ENCODE measurements around the gene IL1RAPL1.

IL1RAPL1 gene

GRCh38 chrX:29580560-29580959 is 993.3 kb downstream of the IL1RAPL1 start:
- no peaks in the 10 kb centered on the region for H3K27me3 ChIP-seq (replicated peaks in 2 of 5; ENCODE audit: control insufficient read depth in 4 of 5, insufficient read depth in 5 of 5, low read length in 4 of 5)
- no CpG with 5 or more reads among the region's 4 CpGs for WGBS (ENCODE audit: insufficient coverage)
- H3K4me3 ChIP-seq (ENCODE audit: control insufficient read depth in 1 of 7, extremely low read depth in 1 of 7, insufficient read depth in 4 of 7, low read depth in 2 of 7, low read length in 6 of 7) = no peak overlapping the region
- H3K36me3 ChIP-seq (ENCODE audit: control insufficient read depth in 4 of 4, insufficient read depth in 4 of 4, low read length in 3 of 4) = no peaks in the 10 kb centered on the region
- DNase-seq = no peak
- no peak overlapping the region for H3K27ac ChIP-seq (ENCODE audit: insufficient read depth in 1 of 2, low read depth in 1 of 2, low read length in 2 of 2, poor library complexity in 1 of 2, severe bottlenecking in 2 of 2)
- H3K4me1 ChIP-seq (ENCODE audit: control extremely low read depth in 1 of 4, control insufficient read depth in 4 of 4, insufficient read depth in 4 of 4, low read length in 3 of 4) = no peaks in the 10 kb centered on the region
- ChIA-PET POLR2A (no interaction called here), CTCF (no interaction called here)
- no peaks in the 10 kb centered on the region for H3K9me3 ChIP-seq (ENCODE audit: control extremely low read depth in 1 of 5, control insufficient read depth in 4 of 5, insufficient read depth in 2 of 5, low read depth in 1 of 5, low read length in 4 of 5)

GRCh38 chrX:29581223-29581622 is 994.0 kb downstream of the IL1RAPL1 start:
- Histone ChIP-seq H3K27me3 (replicated peaks in 2 of 5; ENCODE audit: control insufficient read depth in 4 of 5, insufficient read depth in 5 of 5, low read length in 4 of 5) (no peaks in the 10 kb centered on the region), H3K4me1 (ENCODE audit: control extremely low read depth in 1 of 4, control insufficient read depth in 4 of 4, insufficient read depth in 4 of 4, low read length in 3 of 4) (no peaks in the 10 kb centered on the region), H3K36me3 (ENCODE audit: control insufficient read depth in 4 of 4, insufficient read depth in 4 of 4, low read length in 3 of 4) (no peaks in the 10 kb centered on the region), H3K9me3 (ENCODE audit: control extremely low read depth in 1 of 5, control insufficient read depth in 4 of 5, insufficient read depth in 2 of 5, low read depth in 1 of 5, low read length in 4 of 5) (no peaks in the 10 kb centered on the region), H3K4me3 (ENCODE audit: control insufficient read depth in 1 of 7, extremely low read depth in 1 of 7, insufficient read depth in 4 of 7, low read depth in 2 of 7, low read length in 6 of 7) (no peak overlapping the region), H3K27ac (ENCODE audit: insufficient read depth in 1 of 2, low read depth in 1 of 2, low read length in 2 of 2, poor library complexity in 1 of 2, severe bottlenecking in 2 of 2) (no peak overlapping the region)
- no peak for DNase-seq
- WGBS (ENCODE audit: insufficient coverage) = 100% methylated on average over 1 of the region's 2 CpGs
- ChIA-PET CTCF (no interaction called here), POLR2A (no interaction called here)

- Histone ChIP-seq H3K4me3 (ENCODE audit: control insufficient read depth in 1 of 7, extremely low read depth in 1 of 7, insufficient read depth in 4 of 7, low read depth in 2 of 7, low read length in 6 of 7) (no peak overlapping the region), H3K27ac (ENCODE audit: insufficient read depth in 1 of 2, low read depth in 1 of 2, low read length in 2 of 2, poor library complexity in 1 of 2, severe bottlenecking in 2 of 2) (no peak overlapping the region), H3K9me3 (ENCODE audit: control extremely low read depth in 1 of 5, control insufficient read depth in 4 of 5, insufficient read depth in 2 of 5, low read depth in 1 of 5, low read length in 4 of 5) (no peaks in the 10 kb centered on the region), H3K36me3 (ENCODE audit: control insufficient read depth in 4 of 4, insufficient read depth in 4 of 4, low read length in 3 of 4) (no peaks in the 10 kb centered on the region), H3K27me3 (replicated peaks in 2 of 5; ENCODE audit: control insufficient read depth in 4 of 5, insufficient read depth in 5 of 5, low read length in 4 of 5) (no peaks in the 10 kb centered on the region), H3K4me1 (ENCODE audit: control extremely low read depth in 1 of 4, control insufficient read depth in 4 of 4, insufficient read depth in 4 of 4, low read length in 3 of 4) (no peaks in the 10 kb centered on the region)
- CTCF ChIA-PET = no interaction called here
- 80% methylated on average over 1 of the region's 2 CpGs for WGBS (ENCODE audit: insufficient coverage)
- no peak for DNase-seq
- POLR2A ChIA-PET = no interaction called here
Observed at GRCh38 chrX:29587107-29587506, 999.9 kb downstream of the IL1RAPL1 start.

DNA sequence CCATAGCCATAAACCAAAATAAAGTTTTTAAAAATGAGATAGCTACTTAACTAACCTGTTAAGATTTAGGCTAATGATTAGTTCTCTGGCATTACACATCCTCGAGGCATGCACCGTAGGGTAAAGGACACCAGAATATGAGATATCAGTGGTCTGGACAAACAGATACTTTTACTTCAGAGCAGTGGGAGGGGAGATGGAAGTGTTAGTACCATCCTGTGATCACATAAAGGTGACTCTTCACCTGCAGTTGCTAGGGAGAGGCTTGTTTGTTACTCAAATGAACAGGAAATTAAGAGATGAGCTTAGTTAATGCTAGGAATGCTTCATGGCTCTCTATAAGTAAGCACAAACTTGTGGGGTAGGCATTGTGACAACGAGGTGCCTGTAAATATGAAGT is 1003.7 kb downstream of the IL1RAPL1 start:
- H3K36me3 ChIP-seq (ENCODE audit: control insufficient read depth in 4 of 4, insufficient read depth in 4 of 4, low read length in 3 of 4) = no peaks in the 10 kb centered on the region
- DNase-seq = no peak
- CTCF ChIA-PET = no interaction called here
- POLR2A ChIA-PET = no interaction called here
- no peaks in the 10 kb centered on the region for H3K9me3 ChIP-seq (ENCODE audit: control extremely low read depth in 1 of 5, control insufficient read depth in 4 of 5, insufficient read depth in 2 of 5, low read depth in 1 of 5, low read length in 4 of 5)
- no peaks in the 10 kb centered on the region for H3K4me1 ChIP-seq (ENCODE audit: control extremely low read depth in 1 of 4, control insufficient read depth in 4 of 4, insufficient read depth in 4 of 4, low read length in 3 of 4)
- no peak overlapping the region for H3K4me3 ChIP-seq (ENCODE audit: control insufficient read depth in 1 of 7, extremely low read depth in 1 of 7, insufficient read depth in 4 of 7, low read depth in 2 of 7, low read length in 6 of 7)
- H3K27me3 ChIP-seq (replicated peaks in 2 of 5; ENCODE audit: control insufficient read depth in 4 of 5, insufficient read depth in 5 of 5, low read length in 4 of 5) = no peaks in the 10 kb centered on the region
- 78% methylated on average over 2 of the region's 3 CpGs for WGBS (ENCODE audit: insufficient coverage)
- no peak overlapping the region for H3K27ac ChIP-seq (ENCODE audit: insufficient read depth in 1 of 2, low read depth in 1 of 2, low read length in 2 of 2, poor library complexity in 1 of 2, severe bottlenecking in 2 of 2)

- Histone ChIP-seq H3K27me3 (replicated peaks in 2 of 5; ENCODE audit: control insufficient read depth in 4 of 5, insufficient read depth in 5 of 5, low read length in 4 of 5) (peaks cover 0 to 2% (median 0%) of the 10 kb centered on the region in 5 experiments), H3K4me3 (ENCODE audit: control insufficient read depth in 1 of 7, extremely low read depth in 1 of 7, insufficient read depth in 4 of 7, low read depth in 2 of 7, low read length in 6 of 7) (no peak overlapping the region), H3K36me3 (ENCODE audit: control insufficient read depth in 4 of 4, insufficient read depth in 4 of 4, low read length in 3 of 4) (no peaks in the 10 kb centered on the region), H3K27ac (ENCODE audit: insufficient read depth in 1 of 2, low read depth in 1 of 2, low read length in 2 of 2, poor library complexity in 1 of 2, severe bottlenecking in 2 of 2) (no peak overlapping the region), H3K4me1 (ENCODE audit: control extremely low read depth in 1 of 4, control insufficient read depth in 4 of 4, insufficient read depth in 4 of 4, low read length in 3 of 4) (no peaks in the 10 kb centered on the region), H3K9me3 (ENCODE audit: control extremely low read depth in 1 of 5, control insufficient read depth in 4 of 5, insufficient read depth in 2 of 5, low read depth in 1 of 5, low read length in 4 of 5) (no peaks in the 10 kb centered on the region)
- no peak for DNase-seq
- no CpG with 5 or more reads among the region's 7 CpGs for WGBS (ENCODE audit: insufficient coverage)
- POLR2A ChIA-PET = no interaction called here
- CTCF ChIA-PET = no interaction called here
Observed at GRCh38 chrX:29604381-29604780, 1017.1 kb downstream of the IL1RAPL1 start.

- whole genome bisulfite sequencing (ENCODE audit: insufficient coverage) = 86% methylated on average over 3 of the region's 3 CpGs
- DNase-seq = no peak
- ChIA-PET CTCF (no interaction called here), POLR2A (no interaction called here)
- H3K4me1 ChIP-seq (ENCODE audit: control extremely low read depth in 1 of 4, control insufficient read depth in 4 of 4, insufficient read depth in 4 of 4, low read length in 3 of 4) = no peaks in the 10 kb centered on the region
- no peaks in the 10 kb centered on the region for H3K27me3 ChIP-seq (replicated peaks in 2 of 5; ENCODE audit: control insufficient read depth in 4 of 5, insufficient read depth in 5 of 5, low read length in 4 of 5)
- no peaks in the 10 kb centered on the region for H3K9me3 ChIP-seq (ENCODE audit: control extremely low read depth in 1 of 5, control insufficient read depth in 4 of 5, insufficient read depth in 2 of 5, low read depth in 1 of 5, low read length in 4 of 5)
- no peaks in the 10 kb centered on the region for H3K36me3 ChIP-seq (ENCODE audit: control insufficient read depth in 4 of 4, insufficient read depth in 4 of 4, low read length in 3 of 4)
- no peak overlapping the region for H3K27ac ChIP-seq (ENCODE audit: insufficient read depth in 1 of 2, low read depth in 1 of 2, low read length in 2 of 2, poor library complexity in 1 of 2, severe bottlenecking in 2 of 2)
- no peak overlapping the region for H3K4me3 ChIP-seq (ENCODE audit: control insufficient read depth in 1 of 7, extremely low read depth in 1 of 7, insufficient read depth in 4 of 7, low read depth in 2 of 7, low read length in 6 of 7)
Observed at GRCh38 chrX:29617276-29617675, 1030.0 kb downstream of the IL1RAPL1 start.

- no CpG with 5 or more reads among the region's 4 CpGs for WGBS (ENCODE audit: insufficient coverage)
- H3K9me3 ChIP-seq (ENCODE audit: control extremely low read depth in 1 of 5, control insufficient read depth in 4 of 5, insufficient read depth in 2 of 5, low read depth in 1 of 5, low read length in 4 of 5) = no peaks in the 10 kb centered on the region
- ChIA-PET POLR2A (no interaction called here), CTCF (no interaction called here)
- no peaks in the 10 kb centered on the region for H3K36me3 ChIP-seq (ENCODE audit: control insufficient read depth in 4 of 4, insufficient read depth in 4 of 4, low read length in 3 of 4)
- H3K27ac ChIP-seq (ENCODE audit: insufficient read depth in 1 of 2, low read depth in 1 of 2, low read length in 2 of 2, poor library complexity in 1 of 2, severe bottlenecking in 2 of 2) = no peak overlapping the region
- H3K27me3 ChIP-seq (replicated peaks in 2 of 5; ENCODE audit: control insufficient read depth in 4 of 5, insufficient read depth in 5 of 5, low read length in 4 of 5) = no peaks in the 10 kb centered on the region
- no peak for DNase-seq
- no peak overlapping the region for H3K4me3 ChIP-seq (ENCODE audit: control insufficient read depth in 1 of 7, extremely low read depth in 1 of 7, insufficient read depth in 4 of 7, low read depth in 2 of 7, low read length in 6 of 7)
- H3K4me1 ChIP-seq (ENCODE audit: control extremely low read depth in 1 of 4, control insufficient read depth in 4 of 4, insufficient read depth in 4 of 4, low read length in 3 of 4) = no peaks in the 10 kb centered on the region
Observed at GRCh38 chrX:29617725-29618124, 1030.5 kb downstream of the IL1RAPL1 start.

DNA sequence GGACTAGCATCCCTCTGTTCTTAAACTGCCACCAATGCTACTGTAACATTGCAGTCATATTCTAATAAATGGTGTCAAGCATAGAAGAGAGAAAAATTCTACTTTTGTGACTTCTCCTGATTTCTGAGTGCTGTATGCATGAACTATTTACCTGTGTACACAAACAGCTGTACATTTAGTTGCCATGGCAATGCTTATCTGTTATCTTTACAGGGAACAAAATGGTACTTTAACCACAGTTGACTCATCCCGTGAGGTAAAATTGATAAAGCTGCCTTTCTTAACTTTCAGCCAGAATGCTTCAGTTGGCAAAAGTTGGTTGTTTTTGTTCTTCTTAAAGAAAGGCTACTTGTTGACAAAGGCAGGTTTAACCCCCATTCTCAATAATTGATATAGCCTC is 1040.6 kb downstream of the IL1RAPL1 start:
- ChIA-PET POLR2A (no interaction called here), CTCF (no interaction called here)
- no peak overlapping the region for H3K4me3 ChIP-seq (ENCODE audit: control insufficient read depth in 1 of 7, extremely low read depth in 1 of 7, insufficient read depth in 4 of 7, low read depth in 2 of 7, low read length in 6 of 7)
- no peak for DNase-seq
- H3K36me3 ChIP-seq (ENCODE audit: control insufficient read depth in 4 of 4, insufficient read depth in 4 of 4, low read length in 3 of 4) = no peaks in the 10 kb centered on the region
- no peaks in the 10 kb centered on the region for H3K9me3 ChIP-seq (ENCODE audit: control extremely low read depth in 1 of 5, control insufficient read depth in 4 of 5, insufficient read depth in 2 of 5, low read depth in 1 of 5, low read length in 4 of 5)
- no peaks in the 10 kb centered on the region for H3K27me3 ChIP-seq (replicated peaks in 2 of 5; ENCODE audit: control insufficient read depth in 4 of 5, insufficient read depth in 5 of 5, low read length in 4 of 5)
- no peaks in the 10 kb centered on the region for H3K4me1 ChIP-seq (ENCODE audit: control extremely low read depth in 1 of 4, control insufficient read depth in 4 of 4, insufficient read depth in 4 of 4, low read length in 3 of 4)
- H3K27ac ChIP-seq (ENCODE audit: insufficient read depth in 1 of 2, low read depth in 1 of 2, low read length in 2 of 2, poor library complexity in 1 of 2, severe bottlenecking in 2 of 2) = no peak overlapping the region
- WGBS (ENCODE audit: insufficient coverage) = no CpG with 5 or more reads among the region's 1 CpG
